GM19324 (cell line): Measurements from ENCODE around the gene DHRS3.
"Not testable (repeated sequence)": the region's sequence is repeated elsewhere in the genome, so short reads cannot be mapped to it uniquely, and the experiment has no call there.

Experiments
- ATAC-seq: cut with Tn5 transposase; IDR thresholded peaks from one replicate; pipeline ENCODE4 v1.9.1; 2021; ENCODE audit warnings: mild to moderate bottlenecking, moderate library complexity; ENCODE audit not compliant: unreplicated experiment, low FRiP score

DHRS3 gene

DNA sequence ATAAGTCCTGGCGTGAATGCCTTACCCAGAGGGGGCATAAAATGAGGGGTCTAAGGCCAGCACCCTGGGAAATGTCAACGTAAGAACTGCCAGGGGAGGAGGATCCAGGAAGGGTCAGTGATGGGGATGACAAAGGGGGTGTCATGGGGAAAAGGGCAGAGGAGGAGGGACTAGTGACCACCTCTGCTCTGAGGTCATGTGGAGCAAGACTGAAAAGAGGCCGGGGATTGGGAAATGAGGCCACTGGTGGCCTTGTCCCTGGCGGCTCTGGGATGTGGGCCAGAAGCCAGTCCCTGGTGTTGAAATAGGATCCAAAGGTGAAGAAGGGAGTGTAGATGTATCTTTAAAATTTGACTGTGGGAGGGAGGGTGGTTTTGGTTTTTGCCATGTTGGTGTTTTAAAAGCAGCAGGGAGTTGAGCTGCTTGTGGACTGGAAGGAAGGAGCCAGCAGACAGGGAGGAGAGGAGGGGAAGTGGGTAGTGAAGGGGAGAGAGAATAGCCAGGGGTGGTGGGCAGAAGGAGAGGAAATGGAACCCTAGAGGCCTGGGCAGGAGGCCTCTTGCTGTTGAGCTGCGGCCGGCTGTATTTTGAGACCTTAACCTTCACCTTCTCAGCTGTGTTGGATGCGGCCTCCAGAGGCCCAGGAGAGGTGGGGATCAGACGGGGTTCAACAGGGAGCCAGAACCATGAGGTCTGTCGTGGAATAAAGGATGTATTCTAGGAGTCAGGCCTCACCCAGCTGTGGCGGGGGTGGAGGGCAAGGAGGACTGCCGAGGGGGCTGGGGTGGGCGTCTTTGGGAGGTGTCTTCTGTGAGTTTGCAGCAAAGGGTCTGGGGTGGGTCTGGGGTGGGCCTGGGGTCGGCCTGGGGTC is 92.5 kb downstream of the DHRS3 start:
- ATAC-seq = no peak

DNA sequence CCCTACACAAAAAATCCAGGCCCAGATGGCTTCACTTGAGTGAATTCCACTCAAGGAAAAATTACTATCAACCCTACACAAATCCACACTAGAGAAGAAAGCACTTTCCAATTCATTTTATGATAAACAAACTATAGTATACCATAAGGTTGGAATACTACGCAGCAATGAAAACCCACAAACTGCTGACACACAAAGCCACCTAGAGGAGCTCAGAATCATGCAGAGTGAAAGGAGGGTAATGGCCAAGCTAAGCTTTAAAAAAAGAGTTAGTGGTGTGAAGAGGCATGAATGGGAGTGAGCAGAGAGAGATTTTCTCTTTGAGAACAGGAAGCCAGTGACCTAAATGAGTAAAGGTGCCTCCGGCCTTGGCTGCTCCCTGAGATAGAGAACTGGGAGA is 93.7 kb downstream of the DHRS3 start:
- ATAC-seq = no peak

DNA sequence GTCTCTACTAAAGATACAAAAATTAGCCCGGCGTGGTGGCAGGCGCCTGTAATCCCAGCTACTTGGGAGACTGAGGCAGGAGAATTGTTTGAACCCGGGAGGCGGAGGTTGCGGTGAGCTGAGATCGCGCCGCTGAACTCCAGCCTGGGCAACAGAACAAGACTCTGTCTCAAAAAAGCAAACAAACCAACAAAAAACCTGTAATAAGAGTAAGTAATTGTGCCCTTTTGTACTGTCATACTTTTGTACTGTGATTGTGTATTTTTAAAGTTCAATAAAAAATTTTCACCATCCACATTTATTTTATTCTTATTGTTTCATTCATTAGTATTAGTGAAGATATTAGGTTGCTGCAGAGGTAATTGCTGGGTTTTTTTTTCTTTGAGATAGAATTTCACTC is 95.2 kb downstream of the DHRS3 start:
- ATAC-seq = not testable (repeated sequence)

DNA sequence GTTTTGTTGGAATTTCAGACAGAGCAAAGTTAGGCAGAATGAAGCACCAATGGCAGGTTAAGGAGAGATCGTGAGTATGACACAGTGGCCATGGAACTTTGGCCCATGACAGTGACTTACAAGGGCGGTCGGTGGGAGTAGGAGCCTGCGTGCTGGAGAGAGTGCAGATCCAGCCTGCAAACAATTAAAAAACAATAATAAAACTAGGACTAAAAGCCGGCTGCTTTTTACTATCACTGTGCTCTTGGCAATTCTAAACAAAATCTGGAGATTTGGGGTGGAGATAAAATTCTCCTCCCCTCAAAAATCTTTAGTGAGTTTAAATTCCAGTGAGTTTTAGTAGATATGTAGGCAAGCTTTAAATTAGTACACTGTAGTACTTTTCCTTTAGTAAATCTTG is 96.9 kb downstream of the DHRS3 start:
- ATAC-seq = no peak

DNA sequence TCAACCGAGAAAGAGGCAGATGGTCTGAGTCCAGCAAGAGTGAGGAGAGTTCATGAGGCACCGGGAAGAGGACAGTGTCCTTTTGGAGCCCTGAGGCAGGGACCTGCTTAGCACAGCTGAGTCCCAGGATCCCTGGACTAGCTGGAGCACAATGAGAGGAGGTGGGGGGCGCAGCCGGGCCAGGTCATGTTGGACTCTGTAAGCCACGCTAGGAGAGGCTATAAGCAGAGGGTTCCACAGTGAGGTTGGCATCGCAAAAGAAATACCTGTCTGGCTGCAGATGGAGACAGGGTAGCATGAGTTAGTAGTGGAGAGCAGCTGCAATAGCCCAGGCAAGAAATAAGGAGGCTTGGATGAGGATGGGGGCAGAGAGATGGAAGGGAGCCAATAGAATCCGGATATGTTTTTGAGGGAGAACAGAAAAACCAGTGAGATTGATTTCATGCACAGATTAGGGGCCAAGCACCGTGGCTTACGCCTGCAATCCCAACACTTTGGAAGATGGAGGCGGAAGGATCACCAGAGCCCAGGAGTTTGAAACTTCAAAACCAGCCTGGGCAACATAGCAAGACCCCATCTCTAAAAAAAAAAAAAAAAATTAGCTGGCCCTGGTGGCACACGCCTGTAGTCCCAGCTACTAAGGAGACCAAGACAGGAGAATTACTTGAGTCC is 98.2 kb downstream of the DHRS3 start:
- no peak for ATAC-seq

DNA sequence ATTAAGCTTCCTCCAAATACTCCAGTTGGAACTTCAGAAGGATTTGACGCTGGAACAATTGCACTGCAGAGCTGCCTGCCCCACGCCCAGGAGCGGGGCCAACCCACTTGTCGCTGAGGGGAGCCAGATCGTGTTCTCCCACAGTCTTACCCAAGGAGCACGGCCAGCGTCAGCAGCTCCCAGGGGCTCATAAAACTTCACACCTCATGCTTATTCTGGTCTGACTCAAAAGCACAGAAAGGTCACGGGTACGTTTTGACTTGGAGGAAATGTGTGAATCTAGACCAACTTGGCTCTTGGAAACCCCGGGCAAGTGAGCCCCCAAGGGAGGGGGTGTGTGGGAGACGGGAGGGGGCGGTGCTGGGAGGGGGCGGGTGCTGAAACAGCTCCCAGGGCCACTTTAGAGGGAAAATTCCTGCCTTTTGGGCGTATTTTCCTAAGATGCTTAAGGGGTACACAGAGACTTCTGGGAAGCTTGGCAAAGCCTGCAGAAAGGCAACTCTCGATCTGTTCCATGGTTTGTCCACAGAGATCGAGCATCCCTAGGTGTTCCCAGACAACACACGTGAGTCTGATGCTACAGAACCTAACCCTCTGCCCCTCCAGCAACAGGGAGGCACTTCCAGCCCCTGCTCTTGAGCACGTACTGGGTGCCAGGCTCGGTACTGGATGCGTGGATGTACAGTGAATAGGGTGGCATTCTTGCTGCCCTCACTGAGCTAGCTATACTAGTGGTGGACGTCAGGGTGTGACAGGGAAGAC is 98.9 kb downstream of the DHRS3 start:
- no peak for ATAC-seq
